HepG2 (cell line): ENCODE measurements around the gene ASTN2. TPM values are rescaled to one million over a fixed set of nuclear protein-coding genes. Genes with fewer than 3 reads are reported as not detected.

ENCODE experiments used
- ARNT2 ChIP-seq: sonication (generic); formaldehyde crosslinking; IDR thresholded peaks from 2 replicates; pipeline ENCODE4 v1.8.0; 2022; ENCODE audit warnings: mild to moderate bottlenecking, low read depth, missing genetic modification reagents, moderate library complexity
- DPF2 ChIP-seq: sonication (generic); formaldehyde crosslinking; IDR thresholded peaks from 2 replicates; pipeline ENCODE4 v1.4.0; 2020; ENCODE audit warnings: mild to moderate bottlenecking, low read depth, missing genetic modification reagents, borderline replicate concordance
- ERF ChIP-seq: IDR thresholded peaks from 2 replicates; pipeline ENCODE4 v1.6.1; 2018; ENCODE audit warnings: missing biosample characterization, missing genetic modification reagents
- FOXK1 ChIP-seq: sonication (generic); formaldehyde crosslinking; IDR thresholded peaks from 2 replicates; pipeline ENCODE4 v1.4.0; 2020; ENCODE audit warnings: low read depth, missing genetic modification reagents, borderline replicate concordance
- HMGA1 ChIP-seq: sonication (generic); formaldehyde crosslinking; conservative IDR thresholded peaks from 2 replicates; pipeline ENCODE4 v1.4.0; 2020; ENCODE audit warnings: missing genetic modification reagents
- HNF1A ChIP-seq, 2 experiments: sonication (generic) in 1 of 2; formaldehyde crosslinking in 1 of 2; IDR thresholded peaks; 2 replicates each; pipeline versions ENCODE4 v1.4.0 to v1.6.1; 2016 to 2020; ENCODE audit warnings: borderline replicate concordance in 1 of 2, low read depth in 1 of 2, mild to moderate bottlenecking in 1 of 2, missing genetic modification reagents in 1 of 2
- NFE2L1 ChIP-seq: sonication (generic); formaldehyde crosslinking; IDR thresholded peaks from 2 replicates; pipeline ENCODE4 v1.4.0; 2020; ENCODE audit warnings: missing genetic modification reagents, mild to moderate bottlenecking, borderline replicate concordance
- NKX3-1 ChIP-seq: sonication (generic); formaldehyde crosslinking; IDR thresholded peaks from 2 replicates; pipeline ENCODE4 v1.5.0; 2020; ENCODE audit warnings: missing genetic modification reagents
- SIN3A ChIP-seq: IDR thresholded peaks from 2 replicates; pipeline ENCODE4 v1.6.1; 2011; ENCODE audit warnings: low read depth, mild to moderate bottlenecking, control low read depth, low read length, borderline replicate concordance
- SRSF1 ChIP-seq: fragments of 200-400 bp; formaldehyde crosslinking; optimal IDR thresholded peaks from 2 replicates; pipeline ENCODE3; 2017; ENCODE audit warnings: mild to moderate bottlenecking, low read depth, low read length, moderate library complexity
- SRSF9 ChIP-seq: fragments of 200-400 bp; formaldehyde crosslinking; IDR thresholded peaks from 2 replicates; pipeline ENCODE4 v1.6.1; 2018; ENCODE audit warnings: borderline replicate concordance, mild to moderate bottlenecking, low read depth, low read length; ENCODE audit not compliant: insufficient read depth, poor library complexity, severe bottlenecking
- TBP ChIP-seq: sonication (generic); formaldehyde crosslinking; IDR thresholded peaks from 2 replicates; pipeline ENCODE4 v1.5.0; 2020; ENCODE audit warnings: missing genetic modification reagents
- TEAD3 ChIP-seq: optimal IDR thresholded peaks from 2 replicates; pipeline ENCODE3; 2016; ENCODE audit warnings: borderline replicate concordance
- THAP11 ChIP-seq: IDR thresholded peaks from 2 replicates; pipeline ENCODE4 v1.6.1; 2016; ENCODE audit warnings: missing biosample characterization, missing genetic modification reagents
- U2AF2 ChIP-seq: fragments of 200-400 bp; formaldehyde crosslinking; IDR thresholded peaks from 2 replicates; pipeline ENCODE4 v1.6.1; 2017; ENCODE audit warnings: low read depth, mild to moderate bottlenecking, low read length
- ZMYM2 ChIP-seq: sonication (generic); formaldehyde crosslinking; IDR thresholded peaks from 2 replicates; pipeline ENCODE4 v1.8.0; 2022; ENCODE audit warnings: mild to moderate bottlenecking, missing genetic modification reagents
- ZNF644 ChIP-seq: IDR thresholded peaks from 2 replicates; pipeline ENCODE4 v1.6.1; 2016; ENCODE audit warnings: low read depth
- polyA plus RNA-seq, 8 experiments: library from polyadenylated mRNA; depleted of rRNA in 3 of 8; stranded (reverse) in 7 of 8; unstranded in 1 of 8; fragments of >200 nt; fragmentation: Illumina TruSeq in 4 of 8; extraction: Trizol in 4 of 8; gene quantifications; 2 replicates each; pipeline versions ENCODE4 v1.2.1 to v1.2.3, GENCODE V29; 2011 to 2016; ENCODE audit warnings: low read depth in 4 of 8, missing spikeins in 1 of 8, mixed read lengths in 1 of 8; ENCODE audit not compliant: insufficient read depth in 1 of 8
- total RNA-seq, 5 experiments: library from RNA; depleted of rRNA; stranded (reverse); fragments of >200 nt; fragmentation: Illumina TruSeq; extraction: Trizol; gene quantifications; 2 replicates each; pipeline ENCODE4 v1.2.3, GENCODE V29; 2016; ENCODE audit warnings: low read depth in 1 of 5
- TF ChIP-seq, protein P1 (sequence below): sonication (generic); formaldehyde crosslinking; IDR thresholded peaks from 2 replicates; pipeline ENCODE4 v1.5.1; 2020; ENCODE audit warnings: mild to moderate bottlenecking, missing genetic modification reagents, borderline replicate concordance
- TF ChIP-seq, protein P2 (sequence below): IDR thresholded peaks from 2 replicates; pipeline ENCODE4 v1.6.1; 2016; ENCODE audit warnings: missing compliant biosample characterization, missing genetic modification reagents, borderline replicate concordance

ASTN2 gene
- total and polyA plus RNA-seq, 2 of the 13 experiments (the other 11 are each of a cell fraction or from before 2014, with no cell fraction given), result 5.2 to 13.5 TPM

- no peak for TF ChIP-seq ARNT2 (CRISPR knock-in tag)
- TF ChIP-seq ZNF644 (CRISPR knock-in tag), result peak; percentile 69; the same call in 1 of the 2 replicates
- TF ChIP-seq ZMYM2, result peak; percentile 68; the same call in 1 of the 2 replicates
- no peak for TF ChIP-seq HMGA1 (CRISPR knock-in tag)
- TF ChIP-seq ERF (CRISPR knock-in tag), result no peak
- TF ChIP-seq TEAD3 (CRISPR knock-in tag), result peak; percentile 55
- no peak for TF ChIP-seq TBP (CRISPR knock-in tag)
- 0 out of 2 replicates have a peak, but pooled peaks have one; percentile 33 for TF ChIP-seq THAP11 (CRISPR knock-in tag)
- no peak for TF ChIP-seq SRSF9
- no peak for TF ChIP-seq NKX3-1 (CRISPR knock-in tag)
- TF ChIP-seq DPF2 (CRISPR knock-in tag), result no peak; the same call in 1 of the 2 replicates
- no peak for TF ChIP-seq NFE2L1 (CRISPR knock-in tag)
- TF ChIP-seq, protein P1, sequence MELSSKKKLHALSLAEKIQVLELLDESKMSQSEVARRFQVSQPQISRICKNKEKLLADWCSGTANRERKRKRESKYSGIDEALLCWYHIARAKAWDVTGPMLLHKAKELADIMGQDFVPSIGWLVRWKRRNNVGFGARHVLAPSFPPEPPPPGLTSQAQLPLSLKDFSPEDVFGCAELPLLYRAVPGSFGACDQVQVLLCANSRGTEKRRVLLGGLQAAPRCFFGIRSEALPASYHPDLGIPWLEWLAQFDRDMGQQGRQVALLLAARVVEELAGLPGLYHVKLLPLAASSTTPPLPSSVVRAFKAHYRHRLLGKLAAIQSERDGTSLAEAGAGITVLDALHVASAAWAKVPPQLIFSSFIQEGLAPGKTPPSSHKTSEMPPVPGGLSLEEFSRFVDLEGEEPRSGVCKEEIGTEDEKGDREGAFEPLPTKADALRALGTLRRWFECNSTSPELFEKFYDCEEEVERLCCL, result no peak
- no peak for TF ChIP-seq U2AF2
- TF ChIP-seq SIN3A, result no peak
- no peak for TF ChIP-seq FOXK1 (CRISPR knock-in tag)
- TF ChIP-seq, protein P2, sequence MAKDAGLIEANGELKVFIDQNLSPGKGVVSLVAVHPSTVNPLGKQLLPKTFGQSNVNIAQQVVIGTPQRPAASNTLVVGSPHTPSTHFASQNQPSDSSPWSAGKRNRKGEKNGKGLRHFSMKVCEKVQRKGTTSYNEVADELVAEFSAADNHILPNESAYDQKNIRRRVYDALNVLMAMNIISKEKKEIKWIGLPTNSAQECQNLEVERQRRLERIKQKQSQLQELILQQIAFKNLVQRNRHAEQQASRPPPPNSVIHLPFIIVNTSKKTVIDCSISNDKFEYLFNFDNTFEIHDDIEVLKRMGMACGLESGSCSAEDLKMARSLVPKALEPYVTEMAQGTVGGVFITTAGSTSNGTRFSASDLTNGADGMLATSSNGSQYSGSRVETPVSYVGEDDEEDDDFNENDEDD (CRISPR knock-in tag), result no peak
- no peak for TF ChIP-seq SRSF1
- TF ChIP-seq HNF1A (IDR thresholded peaks at IDR 0.05; ENCODE audit: low read depth), result no peak
- TF ChIP-seq HNF1A (CRISPR knock-in tag; IDR thresholded peaks at IDR 0.05; ENCODE audit: borderline replicate concordance), result no peak
These were observed 961.1 kb downstream of the ASTN2 start (continued) for GRCh38 chr9:116453785-116454184.
